MM.1S (cell line): Measurements from ENCODE around the gene CACNG8.

Experiments
- DNase-seq: peaks from one replicate; pipeline ENCODE4 v3.0.0-alpha.2; 2015
- H2AFZ ChIP-seq: fragments of 300-600 bp; sonication (generic); 2 replicates; pipeline ENCODE4 v1.6.0; 2016; ENCODE audit warnings: antibody characterized with exemption, low read length
- H3F3A ChIP-seq: fragments of 300-600 bp; sonication (generic); 2 replicates; pipeline ENCODE4 v1.6.1; 2016; ENCODE audit warnings: mild to moderate bottlenecking, antibody characterized with exemption, low read length, moderate library complexity, mixed read lengths; ENCODE audit not compliant: insufficient read depth
- H3K27ac ChIP-seq: fragments of 300-600 bp; sonication (generic); 2 replicates; pipeline ENCODE4 v1.5.1; 2016; ENCODE audit warnings: mild to moderate bottlenecking, low read length
- H3K27me3 ChIP-seq: fragments of 300-600 bp; sonication (generic); replicated peaks from 2 replicates; pipeline ENCODE4 v1.6.0; 2016; ENCODE audit warnings: low read length; ENCODE audit not compliant: insufficient read depth
- H3K36me3 ChIP-seq: fragments of 300-600 bp; sonication (generic); replicated peaks from 2 replicates; pipeline ENCODE4 v1.6.1; 2016; ENCODE audit warnings: mild to moderate bottlenecking, low read length, mixed read lengths; ENCODE audit not compliant: insufficient read depth
- H3K4me1 ChIP-seq: fragments of 300-600 bp; sonication (generic); 2 replicates; pipeline ENCODE4 v1.6.1; 2016; ENCODE audit warnings: low read length, mixed read lengths
- H3K4me2 ChIP-seq: fragments of 300-600 bp; sonication (generic); 2 replicates; pipeline ENCODE4 v1.6.0; 2016; ENCODE audit warnings: low read depth, low read length
- H3K4me3 ChIP-seq: fragments of 300-600 bp; sonication (generic); 2 replicates; pipeline ENCODE4 v1.5.1; 2016; ENCODE audit warnings: low read length, mixed read lengths
- H3K79me2 ChIP-seq: fragments of 300-600 bp; sonication (generic); 2 replicates; pipeline ENCODE4 v1.6.1; 2016; ENCODE audit warnings: mixed run types, low read length, mixed read lengths
- H3K9ac ChIP-seq: fragments of 300-600 bp; sonication (generic); 2 replicates; pipeline ENCODE4 v1.6.1; 2016; ENCODE audit warnings: low read length, mixed read lengths
- H3K9me2 ChIP-seq: fragments of 300-600 bp; sonication (generic); replicated peaks from 2 replicates; pipeline ENCODE4 v1.6.1; 2016; ENCODE audit warnings: mild to moderate bottlenecking, low read length, mixed read lengths; ENCODE audit not compliant: insufficient read depth
- H3K9me3 ChIP-seq: fragments of 300-600 bp; sonication (generic); replicated peaks from 2 replicates; pipeline ENCODE4 v1.6.1; 2016; ENCODE audit warnings: mild to moderate bottlenecking, low read length, mixed read lengths; ENCODE audit not compliant: insufficient read depth
- H4K20me1 ChIP-seq: fragments of 300-600 bp; sonication (generic); 2 replicates; pipeline ENCODE4 v1.6.1; 2016; ENCODE audit warnings: mild to moderate bottlenecking, low read length, moderate library complexity, mixed read lengths; ENCODE audit not compliant: insufficient read depth
- EZH2 ChIP-seq: fragments of 300-600 bp; sonication (generic); optimal IDR thresholded peaks from 2 replicates; pipeline ENCODE3; 2017; ENCODE audit warnings: low read depth, mild to moderate bottlenecking, antibody characterized with exemption, low read length, mixed read lengths
- EZH2phosphoT487 ChIP-seq: fragments of 300-600 bp; sonication (generic); IDR thresholded peaks from 2 replicates; pipeline ENCODE4 v1.6.1; 2018; ENCODE audit warnings: antibody characterized with exemption, low read length
- TF ChIP-seq, protein P1 (sequence below): fragments of 300-600 bp; sonication (generic); IDR thresholded peaks from 2 replicates; pipeline ENCODE4 v1.5.1; 2016; ENCODE audit warnings: antibody characterized with exemption, low read length, mixed read lengths

CACNG8 gene

DNA sequence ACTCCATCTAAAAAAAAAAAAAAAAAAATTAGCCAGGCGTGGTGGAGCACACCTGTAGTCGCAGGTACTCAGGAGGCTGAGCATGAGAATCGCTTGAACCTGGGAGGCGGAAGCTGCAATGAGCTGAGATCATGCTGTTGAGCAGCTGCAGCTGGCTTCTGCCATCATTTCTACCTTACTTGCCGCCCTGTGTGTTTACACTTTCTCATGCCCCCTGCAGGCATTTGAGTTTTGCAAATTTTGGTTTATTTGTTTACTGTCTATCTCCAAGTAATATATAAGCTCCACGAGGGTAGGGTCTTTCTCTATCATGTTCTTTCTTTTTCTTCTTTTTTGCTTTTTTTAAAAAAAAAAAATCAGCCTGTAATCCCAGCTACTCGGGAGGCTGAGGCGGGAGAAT, 46.7 kb downstream of the CACNG8 start:
- Histone ChIP-seq H3K9me3 (no peaks in the 10 kb centered on the region), H4K20me1 (no peaks in the 10 kb centered on the region), H3K36me3 (no peaks in the 10 kb centered on the region), H3K4me1 (no peaks in the 10 kb centered on the region), H3K27me3 (peaks cover 22% of the 10 kb centered on the region), H3K4me2 (no peak overlapping the region), H3K4me3 (no peak overlapping the region), H2AFZ (no peak overlapping the region), H3K79me2 (no peaks in the 10 kb centered on the region), H3K9ac (no peak overlapping the region), H3F3A (no peaks in the 10 kb centered on the region), H3K27ac (no peak overlapping the region), H3K9me2 (no peaks in the 10 kb centered on the region)
- no peak for DNase-seq
- no peak for TF ChIP-seq EZH2phosphoT487
- TF ChIP-seq, protein P1, sequence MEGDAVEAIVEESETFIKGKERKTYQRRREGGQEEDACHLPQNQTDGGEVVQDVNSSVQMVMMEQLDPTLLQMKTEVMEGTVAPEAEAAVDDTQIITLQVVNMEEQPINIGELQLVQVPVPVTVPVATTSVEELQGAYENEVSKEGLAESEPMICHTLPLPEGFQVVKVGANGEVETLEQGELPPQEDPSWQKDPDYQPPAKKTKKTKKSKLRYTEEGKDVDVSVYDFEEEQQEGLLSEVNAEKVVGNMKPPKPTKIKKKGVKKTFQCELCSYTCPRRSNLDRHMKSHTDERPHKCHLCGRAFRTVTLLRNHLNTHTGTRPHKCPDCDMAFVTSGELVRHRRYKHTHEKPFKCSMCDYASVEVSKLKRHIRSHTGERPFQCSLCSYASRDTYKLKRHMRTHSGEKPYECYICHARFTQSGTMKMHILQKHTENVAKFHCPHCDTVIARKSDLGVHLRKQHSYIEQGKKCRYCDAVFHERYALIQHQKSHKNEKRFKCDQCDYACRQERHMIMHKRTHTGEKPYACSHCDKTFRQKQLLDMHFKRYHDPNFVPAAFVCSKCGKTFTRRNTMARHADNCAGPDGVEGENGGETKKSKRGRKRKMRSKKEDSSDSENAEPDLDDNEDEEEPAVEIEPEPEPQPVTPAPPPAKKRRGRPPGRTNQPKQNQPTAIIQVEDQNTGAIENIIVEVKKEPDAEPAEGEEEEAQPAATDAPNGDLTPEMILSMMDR, result no peak
- TF ChIP-seq EZH2, result no peak

DNA sequence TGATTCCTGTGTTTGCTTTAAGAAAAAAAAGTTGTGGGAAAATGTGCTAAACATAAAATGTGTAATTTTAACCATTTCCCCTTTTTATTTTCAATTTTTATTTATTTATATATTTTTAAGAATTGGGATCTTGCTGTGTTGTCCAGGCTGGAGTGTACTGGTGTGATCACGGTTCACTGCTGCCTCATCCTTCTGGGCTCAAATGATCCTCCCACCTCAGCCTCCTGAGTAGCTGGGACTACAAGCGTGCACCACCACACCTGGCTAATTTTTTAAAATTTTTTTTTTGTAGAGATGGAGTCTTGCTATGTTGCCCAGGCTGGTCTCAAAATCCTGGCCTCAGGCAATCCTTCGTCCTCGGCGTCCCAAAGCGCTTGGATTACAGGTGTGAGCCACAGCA, 47.7 kb downstream of the CACNG8 start:
- H3K9me2 ChIP-seq, result no peaks in the 10 kb centered on the region
- H2AFZ ChIP-seq, result no peak overlapping the region
- no peaks in the 10 kb centered on the region for H3F3A ChIP-seq
- no peak overlapping the region for H3K4me3 ChIP-seq
- H3K4me1 ChIP-seq, result no peaks in the 10 kb centered on the region
- peaks cover 29% of the 10 kb centered on the region for H3K27me3 ChIP-seq
- H4K20me1 ChIP-seq, result no peaks in the 10 kb centered on the region
- no peaks in the 10 kb centered on the region for H3K36me3 ChIP-seq
- no peak for TF ChIP-seq EZH2phosphoT487
- TF ChIP-seq EZH2, result no peak
- TF ChIP-seq, protein P1, result no peak
- no peak overlapping the region for H3K27ac ChIP-seq
- H3K79me2 ChIP-seq, result no peaks in the 10 kb centered on the region
- H3K9ac ChIP-seq, result no peak overlapping the region
- no peak overlapping the region for H3K4me2 ChIP-seq
- DNase-seq, result no peak
- no peaks in the 10 kb centered on the region for H3K9me3 ChIP-seq

GRCh38 chr19:54011507-54012211, 48.9 kb downstream of the CACNG8 start:
- no peak overlapping the region for H3K27ac ChIP-seq
- H3K4me2 ChIP-seq, result no peak overlapping the region
- H3K36me3 ChIP-seq, result no peaks in the 10 kb centered on the region
- no peak overlapping the region for H3K4me3 ChIP-seq
- H2AFZ ChIP-seq, result no peak overlapping the region
- peaks cover 29% of the 10 kb centered on the region for H3K27me3 ChIP-seq
- TF ChIP-seq EZH2 (no peak), EZH2phosphoT487 (no peak)
- TF ChIP-seq, protein P1, result no peak
- H3F3A ChIP-seq, result no peaks in the 10 kb centered on the region
- no peaks in the 10 kb centered on the region for H3K79me2 ChIP-seq
- no peaks in the 10 kb centered on the region for H4K20me1 ChIP-seq
- H3K4me1 ChIP-seq, result no peaks in the 10 kb centered on the region
- no peak for DNase-seq
- H3K9ac ChIP-seq, result no peak overlapping the region
- no peaks in the 10 kb centered on the region for H3K9me2 ChIP-seq
- H3K9me3 ChIP-seq, result no peaks in the 10 kb centered on the region
